Measurements from ENCODE around the gene JAKMIP1.
"Not testable (repeated sequence)": the region's sequence is repeated elsewhere in the genome, so short reads cannot be mapped to it uniquely, and the experiment has no call there.

JAKMIP1 gene

DNA sequence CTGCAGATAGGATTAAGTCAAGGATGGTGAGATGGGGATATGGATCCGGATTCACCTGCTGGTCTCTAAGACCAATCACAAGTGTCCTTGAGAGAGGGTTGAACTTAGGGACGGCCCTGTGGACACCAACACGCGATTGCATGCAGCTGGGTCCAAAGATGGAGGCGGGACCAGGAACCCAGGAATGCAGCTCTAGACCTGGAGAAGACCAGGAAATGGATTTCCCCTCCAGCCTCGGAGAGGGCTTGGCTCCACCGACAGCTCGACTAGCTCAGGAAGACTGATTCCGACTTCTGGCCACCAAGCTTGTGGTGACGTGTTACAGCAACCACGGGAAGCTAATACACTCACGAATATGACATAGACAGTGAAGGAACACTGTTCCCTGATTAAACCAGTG lies 186.8 kb downstream of the JAKMIP1 start:
- no peak for DNase-seq (ENCODE audit: low spot score)

DNA sequence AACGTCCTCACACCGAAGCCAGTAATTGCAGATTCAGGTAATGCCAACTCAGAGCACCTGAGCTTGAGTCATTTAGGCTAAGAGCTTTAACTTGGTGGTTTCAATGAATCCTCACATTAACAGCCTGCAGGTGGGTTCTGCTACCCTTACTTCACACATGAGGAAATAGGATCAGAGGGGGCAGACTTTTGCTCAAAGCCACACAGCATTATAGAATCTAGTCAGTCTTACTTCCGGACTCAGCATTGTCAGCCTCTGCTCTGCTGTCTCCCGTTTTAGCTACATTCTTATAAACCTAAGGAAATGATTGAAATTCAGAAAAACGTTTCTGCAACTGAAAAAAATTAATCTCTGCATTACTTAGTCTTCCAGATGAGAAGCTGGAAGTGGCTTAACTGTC lies 188.1 kb downstream of the JAKMIP1 start:
- DNase-seq (ENCODE audit: low spot score): no peak

DNA sequence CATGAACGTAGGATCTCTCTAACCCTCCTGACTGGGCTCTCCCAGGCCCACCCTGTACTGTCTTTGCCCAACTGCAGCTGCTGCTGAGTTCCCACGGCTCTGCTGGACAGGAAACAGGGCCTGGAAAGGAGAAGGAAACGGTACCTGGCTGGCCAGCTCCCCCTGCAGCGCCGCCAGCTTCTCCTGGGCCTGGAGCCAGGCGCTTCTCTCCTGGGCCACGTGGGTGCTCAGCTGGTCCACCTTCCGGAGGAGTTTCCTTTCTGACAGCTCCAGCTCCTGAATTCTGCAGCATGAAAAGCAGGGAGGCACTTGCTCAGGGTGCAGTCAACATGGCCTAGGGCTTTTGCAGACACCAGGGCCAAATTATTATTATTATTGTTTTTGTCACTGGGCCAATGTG lies 188.7 kb downstream of the JAKMIP1 start:
- no peak for DNase-seq (ENCODE audit: low spot score)

DNA sequence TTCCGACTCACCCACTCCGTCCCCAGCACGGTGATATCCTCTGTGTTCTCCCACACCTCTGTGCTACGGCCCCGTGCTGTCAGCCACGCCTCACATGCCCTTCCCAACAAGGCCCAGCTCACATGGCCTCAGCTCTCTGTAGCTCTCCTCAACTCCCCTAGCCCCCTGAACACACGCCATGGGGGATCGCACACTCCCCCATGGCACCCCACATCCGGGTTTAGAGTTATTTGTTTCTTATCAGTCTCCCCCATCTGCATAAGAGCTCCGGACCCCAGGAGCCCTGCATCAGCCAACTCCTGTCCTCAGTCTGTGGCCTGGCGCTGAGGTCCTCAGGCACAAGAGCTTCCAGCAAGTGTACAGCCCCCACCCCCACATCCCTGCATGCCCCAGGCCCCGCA lies 189.1 kb downstream of the JAKMIP1 start:
- no peak for DNase-seq (ENCODE audit: low spot score)

DNA sequence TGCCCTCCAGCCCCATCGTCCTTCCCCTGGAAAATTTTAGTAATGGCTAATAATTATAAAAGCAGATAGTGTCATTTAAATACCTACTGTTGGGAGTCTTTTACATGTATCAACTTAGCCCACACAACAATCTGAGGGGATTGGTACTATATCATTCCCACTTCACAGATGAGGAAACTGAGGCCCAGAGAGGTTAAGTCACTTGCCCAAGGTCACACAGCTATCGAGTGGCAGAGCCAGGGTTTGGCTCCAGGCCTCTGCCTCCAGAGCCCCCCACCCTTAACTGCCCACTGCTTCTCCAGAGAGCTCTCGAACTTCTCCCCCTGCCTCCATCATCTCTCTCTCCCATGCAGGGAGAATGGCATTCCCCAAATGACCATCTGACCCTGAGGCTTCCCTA lies 189.6 kb downstream of the JAKMIP1 start:
- no peak for DNase-seq (ENCODE audit: low spot score)

DNA sequence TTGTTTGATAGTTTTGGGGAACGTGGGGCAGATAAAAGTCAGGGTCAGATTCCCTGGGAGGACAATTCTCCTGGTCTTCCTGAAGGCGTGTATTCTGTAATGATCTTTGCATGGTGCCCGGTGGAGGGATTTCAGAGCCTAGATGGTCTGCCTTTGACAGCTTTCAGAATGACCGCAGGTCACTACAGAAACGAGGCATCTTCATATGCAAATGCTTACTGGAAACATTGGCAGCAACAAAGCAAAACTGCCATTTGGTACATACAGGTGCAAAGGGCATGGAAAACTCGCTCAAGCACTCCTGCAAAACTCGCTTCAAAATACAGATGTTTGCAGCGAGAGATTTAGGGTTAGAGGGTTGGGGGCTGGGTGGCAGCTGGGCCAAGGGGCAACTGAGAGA lies 190.9 kb downstream of the JAKMIP1 start:
- DNase-seq (ENCODE audit: low spot score): no peak

DNA sequence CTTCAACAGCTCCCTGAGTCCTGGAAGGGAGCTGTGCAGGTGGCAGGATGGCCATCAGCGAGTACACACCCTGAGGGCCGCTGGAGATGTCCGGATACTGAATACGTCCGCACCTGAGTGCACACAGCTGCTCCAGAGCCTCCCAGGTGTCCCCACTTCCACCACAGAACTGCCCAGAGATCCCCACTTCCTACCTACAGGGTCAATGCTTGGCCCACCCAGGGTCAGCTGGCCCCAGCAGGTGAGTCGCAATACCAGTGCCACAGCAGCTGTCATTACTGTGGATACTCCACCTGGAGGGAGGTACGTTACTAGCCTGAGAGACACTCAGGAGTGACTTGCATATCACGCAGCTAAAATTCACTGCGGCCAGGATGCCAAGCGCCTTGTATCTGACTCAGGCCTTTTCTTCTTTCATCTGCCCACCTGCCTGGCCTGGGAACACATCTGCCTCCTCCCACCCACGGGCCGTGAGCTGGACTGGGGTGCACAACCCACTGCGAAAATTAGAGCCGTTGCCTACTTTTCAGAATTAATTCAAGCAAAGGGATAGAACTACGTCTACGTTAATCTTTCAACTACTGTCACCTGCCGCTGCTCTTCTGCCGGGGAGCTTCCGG lies 191.5 kb downstream of the JAKMIP1 start:
- DNase-seq (ENCODE audit: low spot score): no peak

DNA sequence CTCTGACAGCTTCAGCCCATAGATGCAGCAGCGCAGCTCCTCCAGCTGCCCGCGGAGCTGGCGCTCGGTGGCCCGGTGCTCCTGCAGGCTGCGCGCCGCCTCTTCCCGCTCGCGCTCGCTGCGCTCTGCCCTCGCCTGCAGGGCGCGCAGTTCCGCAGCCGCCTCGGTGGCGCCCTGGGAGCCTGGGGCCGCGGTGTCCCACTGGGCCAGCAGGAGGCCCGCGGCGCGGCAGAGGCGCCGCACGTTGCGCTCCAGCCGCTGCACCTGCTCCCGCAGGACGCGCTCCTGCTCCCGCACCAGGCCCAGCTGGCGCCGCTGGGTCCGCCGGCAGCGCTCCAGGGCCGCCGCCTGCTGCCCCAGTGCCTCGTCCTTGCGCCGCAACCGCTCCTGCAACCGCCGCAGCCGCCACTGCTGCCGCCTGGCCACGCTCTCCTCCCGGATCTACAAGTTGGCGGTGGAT lies 192.2 kb downstream of the JAKMIP1 start:
- no peak for DNase-seq (ENCODE audit: low spot score)

DNA sequence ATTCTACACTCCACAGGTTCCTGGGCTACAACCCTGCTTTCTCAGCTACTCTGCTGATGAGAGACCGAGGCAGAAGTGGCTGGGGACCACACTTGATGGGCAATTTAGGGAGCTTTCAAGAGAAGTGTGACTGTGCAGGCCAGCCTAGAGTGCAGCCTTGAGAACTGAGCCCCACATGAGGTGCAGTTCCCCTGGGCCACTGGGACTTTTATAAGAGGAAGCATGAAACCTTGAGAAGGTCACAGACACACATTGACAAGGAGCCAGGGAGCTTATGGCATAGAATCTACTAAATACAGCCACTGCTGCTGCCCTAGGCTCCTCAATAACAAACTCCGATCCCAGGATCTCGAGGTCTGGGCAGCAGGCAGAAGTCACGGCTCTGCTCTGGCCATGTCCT lies 195.2 kb downstream of the JAKMIP1 start:
- DNase-seq (ENCODE audit: low spot score): no peak

DNA sequence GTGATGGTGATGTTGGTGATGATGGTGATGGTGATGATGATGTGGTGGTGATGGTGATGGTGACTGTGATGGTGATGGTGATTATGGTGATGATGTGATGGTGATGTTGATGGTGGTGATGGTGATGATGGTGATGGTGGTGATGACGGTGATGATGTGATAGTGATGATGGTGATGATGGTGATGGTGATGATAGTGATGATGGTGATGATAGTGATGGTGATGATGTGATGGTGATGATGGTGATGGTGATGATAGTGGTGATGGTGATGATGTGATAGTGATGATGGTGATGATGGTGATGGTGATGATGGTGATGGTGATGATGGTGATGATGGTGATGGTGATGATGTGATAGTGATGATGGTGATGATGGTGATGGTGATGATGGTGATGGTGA lies 196.9 kb downstream of the JAKMIP1 start:
- not testable (repeated sequence) for DNase-seq (ENCODE audit: low spot score)

DNA sequence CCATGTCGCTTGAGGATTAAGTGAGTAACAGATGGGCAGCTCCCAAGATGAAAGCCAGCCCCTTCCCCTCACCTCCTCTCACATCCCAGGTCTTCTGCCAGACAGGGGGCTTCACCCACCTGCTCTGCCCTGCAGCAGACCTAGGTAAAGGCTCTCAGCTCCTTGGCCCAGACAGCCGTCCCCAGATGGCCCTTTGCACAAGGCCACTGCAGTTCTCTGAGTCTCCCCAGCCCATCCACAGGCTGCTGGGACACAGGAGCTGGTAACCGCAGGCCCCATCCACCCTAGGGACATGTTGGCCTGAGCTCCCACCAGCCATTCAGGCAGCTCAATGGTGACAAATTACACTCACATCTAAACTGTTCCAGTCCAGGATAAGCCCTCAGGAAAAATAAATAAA lies 197.4 kb downstream of the JAKMIP1 start:
- DNase-seq (ENCODE audit: low spot score): no peak

DNA sequence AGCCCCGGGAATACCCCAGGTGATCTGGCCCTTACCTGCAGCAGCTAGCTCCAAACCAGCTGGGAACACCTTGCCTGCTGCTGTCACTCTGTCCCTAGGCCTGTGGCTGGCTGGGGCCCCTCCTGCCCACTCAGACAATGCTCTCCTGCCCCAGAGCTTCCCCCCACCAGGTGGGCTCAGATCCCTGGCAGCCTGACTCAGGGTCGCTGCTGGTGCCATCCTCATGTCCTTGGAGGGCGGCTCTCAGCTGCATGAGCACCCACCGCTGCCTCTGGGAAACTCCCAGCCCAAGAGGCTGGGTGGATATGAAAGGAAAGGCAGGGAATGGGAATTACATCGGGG lies 197.9 kb downstream of the JAKMIP1 start:
- no peak for DNase-seq (ENCODE audit: low spot score)

DNA sequence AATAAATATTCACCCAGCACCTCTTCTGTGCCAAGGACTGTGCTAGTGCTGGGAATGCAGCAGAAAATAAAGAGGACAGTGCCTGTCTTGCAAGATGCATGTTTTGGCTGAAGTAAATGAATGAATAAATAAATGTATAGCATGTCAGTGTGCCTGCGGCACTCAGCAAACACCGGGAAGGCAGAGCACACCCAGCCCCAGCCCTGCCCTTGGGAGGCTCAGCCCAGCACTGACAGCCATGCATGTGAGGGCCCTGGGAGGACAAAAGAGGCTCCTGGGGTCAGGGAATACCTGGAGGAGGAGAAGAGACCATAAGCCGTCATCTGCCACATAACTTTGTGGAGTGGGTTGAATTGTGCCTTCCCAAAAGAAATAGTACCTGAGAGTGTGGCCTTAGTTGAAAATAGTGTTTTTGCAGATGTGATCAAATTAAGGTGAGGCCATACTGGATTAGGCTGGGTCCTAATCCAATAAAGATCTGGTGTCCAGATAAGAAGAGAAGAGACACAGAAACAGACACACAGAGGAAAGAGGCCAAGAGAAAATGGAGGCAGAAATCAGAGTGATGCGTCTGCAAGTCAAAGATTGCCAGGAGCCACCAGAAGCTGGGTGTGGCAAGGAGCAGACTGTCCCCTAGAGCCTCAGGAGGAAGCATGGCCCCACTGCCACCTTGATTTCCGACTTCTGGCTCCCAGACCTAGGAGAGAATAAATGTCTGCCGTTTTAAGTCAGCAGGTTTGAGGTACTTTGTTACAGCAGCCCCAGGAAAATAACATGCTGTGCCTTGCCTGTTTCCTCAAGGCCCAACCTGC lies 198.5 kb downstream of the JAKMIP1 start:
- no peak for DNase-seq (ENCODE audit: low spot score)

DNA sequence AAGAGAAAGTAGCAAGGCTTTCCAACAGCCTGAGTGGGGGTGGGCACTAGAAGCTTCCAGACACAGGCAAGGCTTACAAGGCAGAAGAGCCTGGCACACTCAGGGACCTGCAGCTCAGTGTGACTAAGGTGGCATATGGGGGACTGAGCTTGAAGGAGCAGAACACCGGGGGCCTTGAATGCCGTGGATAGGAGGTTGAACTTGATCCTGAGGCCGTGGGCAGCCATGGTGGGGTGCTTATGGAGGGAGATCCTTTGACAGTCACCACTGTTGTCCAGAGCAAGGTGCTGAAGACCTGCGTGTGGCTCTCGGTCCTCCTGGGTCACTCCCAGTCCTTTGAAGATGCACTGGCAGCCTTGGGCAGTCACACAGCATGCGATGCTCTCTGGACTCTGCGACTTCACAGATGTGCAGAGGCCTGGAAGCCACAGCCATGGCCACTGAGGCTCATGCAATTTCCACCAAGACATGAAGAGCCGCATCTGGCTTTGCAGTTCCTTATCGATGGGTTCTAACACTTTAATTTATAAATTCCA lies 200.5 kb downstream of the JAKMIP1 start:
- no peak for DNase-seq (ENCODE audit: low spot score)

DNA sequence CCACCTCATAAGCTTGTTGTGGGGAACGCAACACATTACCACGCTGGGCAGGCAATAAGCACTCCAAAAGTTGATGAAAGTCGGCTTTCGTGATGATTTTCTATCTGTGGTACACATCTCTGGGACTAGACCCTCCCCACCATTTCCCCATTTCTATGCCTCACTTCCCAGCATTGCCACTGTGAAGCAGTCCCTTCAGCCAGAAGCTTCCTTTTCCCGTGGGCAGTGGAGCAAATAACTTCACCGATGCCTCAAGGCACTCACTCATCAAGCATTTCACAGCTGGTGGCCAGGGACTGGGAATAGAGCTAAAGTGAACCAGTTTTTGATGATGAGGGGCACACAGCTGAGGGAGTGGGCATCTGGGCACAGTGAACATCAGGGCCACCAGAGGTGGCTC lies 201.0 kb downstream of the JAKMIP1 start:
- no peak for DNase-seq (ENCODE audit: low spot score)

DNA sequence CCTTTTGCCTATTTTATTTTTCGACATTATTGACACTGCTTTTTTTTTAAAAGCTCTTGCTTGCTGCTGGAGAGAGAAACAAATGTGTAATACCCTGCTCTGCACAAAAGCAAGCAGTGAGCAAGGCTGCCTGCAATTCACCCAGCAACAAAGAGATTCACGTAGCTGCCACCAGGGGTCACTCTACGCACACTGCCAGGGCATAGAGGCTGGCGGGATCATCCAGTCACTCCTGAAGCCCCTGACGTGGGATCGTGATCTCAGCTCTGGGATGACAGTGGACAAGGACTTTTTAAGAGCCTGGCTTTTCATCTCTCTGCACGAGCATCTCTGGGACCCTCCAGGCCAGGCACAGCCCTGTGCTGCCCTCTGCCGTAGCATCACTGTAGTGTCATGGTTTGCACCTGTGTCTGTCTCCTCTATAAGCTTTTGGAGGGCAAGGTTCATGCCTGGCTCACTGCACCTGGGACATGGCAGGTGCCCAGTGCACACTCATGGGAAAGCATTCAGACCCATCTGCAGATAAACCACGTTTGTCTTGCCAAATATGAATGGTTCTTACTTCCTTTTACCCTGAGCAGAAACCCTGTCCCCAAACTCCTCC lies 201.9 kb downstream of the JAKMIP1 start:
- DNase-seq (ENCODE audit: low spot score): peak; percentile 40

DNA sequence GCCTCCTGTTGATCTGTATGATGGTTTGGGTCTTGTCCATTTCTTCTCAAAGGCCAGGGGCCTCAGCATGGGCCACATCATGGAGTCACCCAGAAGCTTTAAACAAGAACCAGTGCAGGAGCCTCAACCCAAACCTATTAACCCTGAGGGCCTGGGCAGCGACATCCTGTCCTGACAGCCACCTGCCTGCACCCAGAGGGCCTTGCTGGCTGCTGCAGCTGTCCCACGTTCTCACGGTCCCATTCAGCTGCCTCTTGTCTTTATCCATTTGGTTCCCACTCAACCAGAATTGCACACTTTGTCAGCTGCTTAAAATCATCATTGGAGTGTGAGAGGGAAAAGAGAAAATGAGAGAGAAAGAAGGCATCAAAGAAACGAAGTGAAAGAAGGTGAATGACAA lies 203.7 kb downstream of the JAKMIP1 start:
- DNase-seq (ENCODE audit: low spot score): no peak

DNA sequence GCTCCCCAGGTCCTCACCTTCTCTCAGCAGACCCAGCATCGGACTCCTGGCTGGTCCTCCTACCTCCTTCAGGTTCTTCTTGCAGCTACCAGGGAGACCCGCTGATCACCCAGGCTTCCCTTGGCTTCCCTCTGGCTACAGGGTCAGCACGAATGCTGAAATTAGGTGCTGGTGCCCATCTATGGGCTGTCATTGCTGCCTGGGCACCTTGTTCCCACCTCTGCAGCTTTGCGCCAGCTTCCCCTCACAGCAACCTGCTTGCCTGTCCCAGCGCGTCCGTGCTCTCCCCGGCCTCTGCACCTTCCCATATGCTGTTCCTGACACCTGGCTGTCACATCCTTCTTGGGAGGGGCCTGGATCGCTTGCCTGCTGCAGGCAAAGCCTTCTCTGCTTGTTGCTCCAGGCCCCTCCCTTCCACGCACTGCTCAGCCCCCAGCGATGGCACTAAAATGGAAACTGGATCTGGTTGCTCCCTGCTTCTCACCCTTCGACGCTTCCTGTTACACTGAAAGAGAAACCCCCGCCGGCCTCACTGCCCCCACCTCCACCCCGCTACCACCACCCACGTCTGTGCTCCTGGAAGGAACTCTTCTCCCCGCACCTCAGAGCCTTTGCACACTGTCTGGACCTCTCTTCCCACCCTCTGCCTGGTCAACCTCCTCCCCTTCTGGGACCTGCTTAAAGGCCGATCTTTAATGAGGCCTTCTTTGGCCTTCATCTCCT lies 204.3 kb downstream of the JAKMIP1 start:
- no peak for DNase-seq (ENCODE audit: low spot score)

DNA sequence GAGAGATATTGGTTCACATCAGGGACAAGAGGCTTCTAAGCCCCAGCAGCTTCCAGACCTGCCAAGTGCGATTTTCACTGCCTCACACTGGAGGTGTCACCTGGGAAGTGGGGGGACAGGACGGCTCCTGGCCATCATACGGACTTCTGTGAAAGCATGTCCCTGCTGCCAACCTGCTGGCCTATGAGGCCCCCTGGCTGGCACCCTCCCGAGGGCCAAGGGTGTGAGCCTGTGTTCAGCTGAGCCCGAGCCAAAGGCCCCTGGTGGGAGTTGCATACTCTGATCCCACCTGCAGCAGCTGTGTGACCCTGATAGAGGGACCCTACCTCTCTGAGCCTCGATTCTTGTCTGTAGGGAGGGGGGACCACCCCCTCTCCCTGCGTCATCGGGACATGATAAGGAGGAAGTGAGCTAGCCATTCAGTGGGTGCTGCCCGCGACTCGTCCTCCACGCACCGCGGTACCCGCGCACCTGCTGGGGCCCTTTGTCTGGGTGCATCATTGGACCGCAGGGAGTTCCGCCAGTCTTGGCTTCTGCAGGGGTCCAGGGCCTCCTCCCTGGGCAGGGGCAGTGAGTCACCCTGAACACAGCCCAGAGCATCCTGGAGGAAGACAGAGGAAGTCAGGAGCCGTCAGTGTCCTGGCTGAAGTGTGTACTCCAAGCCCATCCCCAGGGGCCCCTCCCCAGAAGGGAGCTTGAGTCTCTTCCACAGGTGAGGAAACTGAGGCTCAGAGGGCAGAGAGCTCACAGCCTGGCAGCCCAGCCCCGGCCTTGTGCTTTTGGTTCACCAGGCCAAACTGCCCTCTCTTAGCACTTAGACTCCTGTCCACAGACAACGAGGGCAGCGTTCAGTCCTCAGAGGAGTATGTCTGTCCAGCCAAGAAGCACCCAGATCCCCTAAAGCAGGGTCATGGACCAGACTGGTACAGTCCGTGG lies 206.2 kb downstream of the JAKMIP1 start:
- no peak for DNase-seq (ENCODE audit: low spot score)

DNA sequence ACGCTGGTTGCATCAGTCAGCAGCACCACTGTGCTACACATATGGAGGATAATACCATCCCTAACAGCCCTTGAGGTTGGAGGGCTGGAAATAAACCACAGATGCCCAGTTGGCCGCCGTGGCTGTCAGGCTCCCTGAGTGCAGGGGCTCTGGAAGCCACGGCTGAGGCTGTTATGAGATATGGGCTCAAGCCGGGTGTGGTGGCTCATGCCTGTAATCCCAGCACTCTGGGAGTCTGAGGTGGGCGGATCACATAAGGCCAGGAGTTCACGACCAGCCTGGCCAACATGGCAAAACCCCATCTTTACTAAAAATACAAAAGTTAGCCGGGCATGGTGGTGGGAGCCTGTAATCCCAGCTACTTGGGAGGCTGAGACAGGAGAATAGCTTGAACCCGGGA lies 207.0 kb downstream of the JAKMIP1 start:
- not testable (repeated sequence) for DNase-seq (ENCODE audit: low spot score)

DNA sequence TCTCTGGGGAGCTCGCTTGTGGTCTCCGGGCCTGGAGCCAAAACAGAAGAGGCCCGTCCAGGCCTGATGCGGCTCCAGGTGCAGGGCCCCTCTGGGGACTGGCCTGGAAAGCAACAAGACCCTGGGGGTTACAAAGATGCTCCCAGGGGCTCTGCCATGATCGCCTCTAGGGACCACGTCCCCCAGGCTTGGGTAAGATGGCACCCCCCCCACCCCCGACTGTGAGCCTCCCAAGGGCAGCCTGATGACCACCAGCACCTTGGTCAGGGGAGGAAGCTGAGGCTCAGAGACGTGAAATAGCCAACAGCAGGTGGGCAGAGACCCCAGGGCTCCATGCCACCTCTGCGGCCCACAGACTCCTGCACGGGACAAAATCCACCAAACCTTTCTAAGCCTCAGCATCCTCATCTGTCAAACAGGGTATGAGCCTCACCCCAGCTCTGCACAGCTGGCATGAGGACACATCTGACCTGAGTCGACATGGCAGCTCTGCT lies 207.5 kb downstream of the JAKMIP1 start:
- no peak for DNase-seq (ENCODE audit: low spot score)
